ENCODE measurements around the gene CEP120. TPM values are rescaled to one million over a fixed set of nuclear protein-coding genes. Genes with fewer than 3 reads are reported as not detected.
A peak's percentile ranks its signal among the peaks of the same experiment; 100 is the strongest.

CEP120 gene
- total RNA-seq, 2 experiments from 2014 or later = 69.9 to 74.9 TPM

DNA sequence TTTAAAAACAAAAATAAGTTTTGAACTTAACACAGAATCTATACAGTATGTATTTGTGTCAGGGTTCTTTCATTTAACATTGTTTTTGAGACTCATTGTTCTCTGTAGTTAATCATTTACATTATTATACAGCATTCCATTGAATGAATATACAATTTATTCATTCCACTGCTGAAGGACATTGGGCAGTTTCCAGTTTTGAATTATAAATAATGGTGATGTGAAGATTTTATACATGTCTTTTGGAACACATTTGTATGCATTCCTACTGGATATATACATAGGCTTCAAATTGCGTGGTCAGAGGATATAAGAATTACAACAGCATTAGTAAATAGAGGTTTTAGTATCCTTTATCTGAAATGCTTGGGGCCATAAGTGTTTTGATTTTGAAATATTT, 72.0 kb downstream of the CEP120 start:
- H3K36me3 Mint-ChIP-seq (ENCODE audit: low read depth) = peaks cover 67% of the 10 kb centered on the region
- no peak overlapping the region for H3K27ac Mint-ChIP-seq
- no peaks in the 10 kb centered on the region for H3K27me3 Mint-ChIP-seq

GRCh38 chr5:123350742-123351141, 72.5 kb downstream of the CEP120 start:
- intact Hi-C loops (cut with DNase I, micrococcal nuclease) = no loop called here
- H3K4me1 Mint-ChIP-seq (ENCODE audit: low read depth) = no peaks in the 10 kb centered on the region
- Histone ChIP-seq H3K4me3 (ENCODE audit: low read length) (no peak overlapping the region), H3K27ac (ENCODE audit: low read depth in 1 of 2, low read length in 2 of 2) (no peak overlapping the region), H3K27me3 (ENCODE audit: control insufficient read depth in 1 of 2, insufficient read depth in 2 of 2, low read length in 2 of 2) (no peaks in the 10 kb centered on the region), H3K9me3 (ENCODE audit: control insufficient read depth in 1 of 2, insufficient read depth in 1 of 2, low read length in 2 of 2) (no peaks in the 10 kb centered on the region), H3K4me1 (ENCODE audit: insufficient read depth, low read length) (no peaks in the 10 kb centered on the region), H3K36me3 (ENCODE audit: insufficient read depth, low read length) (peaks cover 45% of the 10 kb centered on the region)
- H3K36me3 Mint-ChIP-seq (ENCODE audit: low read depth) = peaks cover 68% of the 10 kb centered on the region
- ChIA-PET POLR2A (no interaction called here), CTCF (no interaction called here)
- H3K4me3 Mint-ChIP-seq = no peak overlapping the region
- no peak for TF ChIP-seq CTCF (IDR thresholded peaks at IDR 0.05)
- H3K27me3 Mint-ChIP-seq = no peaks in the 10 kb centered on the region
- H3K9me3 Mint-ChIP-seq = no peaks in the 10 kb centered on the region
- H3K27ac Mint-ChIP-seq = no peak overlapping the region
- ATAC-seq (ENCODE audit: poor library complexity) (no peak), DNase-seq (no peak)

More for the DNA sequence above, 72.0 kb downstream of the CEP120 start:
- no peak for TF ChIP-seq CTCF (IDR thresholded peaks at IDR 0.05)
- ChIA-PET CTCF (no interaction called here), POLR2A (no interaction called here)
- Histone ChIP-seq H3K9me3 (ENCODE audit: control insufficient read depth in 1 of 2, insufficient read depth in 1 of 2, low read length in 2 of 2) (no peaks in the 10 kb centered on the region), H3K4me3 (ENCODE audit: low read length) (no peak overlapping the region), H3K27me3 (ENCODE audit: control insufficient read depth in 1 of 2, insufficient read depth in 2 of 2, low read length in 2 of 2) (no peaks in the 10 kb centered on the region), H3K36me3 (ENCODE audit: insufficient read depth, low read length) (peaks cover 40% of the 10 kb centered on the region), H3K4me1 (ENCODE audit: insufficient read depth, low read length) (no peaks in the 10 kb centered on the region), H3K27ac (ENCODE audit: low read depth in 1 of 2, low read length in 2 of 2) (no peak overlapping the region)
- Mint-ChIP-seq H3K4me3 (no peak overlapping the region), H3K4me1 (ENCODE audit: low read depth) (no peaks in the 10 kb centered on the region), H3K9me3 (no peaks in the 10 kb centered on the region)
- ATAC-seq (ENCODE audit: poor library complexity) = no peak
- no peak for DNase-seq
- intact Hi-C loops (cut with DNase I, micrococcal nuclease) = no loop called here

DNA sequence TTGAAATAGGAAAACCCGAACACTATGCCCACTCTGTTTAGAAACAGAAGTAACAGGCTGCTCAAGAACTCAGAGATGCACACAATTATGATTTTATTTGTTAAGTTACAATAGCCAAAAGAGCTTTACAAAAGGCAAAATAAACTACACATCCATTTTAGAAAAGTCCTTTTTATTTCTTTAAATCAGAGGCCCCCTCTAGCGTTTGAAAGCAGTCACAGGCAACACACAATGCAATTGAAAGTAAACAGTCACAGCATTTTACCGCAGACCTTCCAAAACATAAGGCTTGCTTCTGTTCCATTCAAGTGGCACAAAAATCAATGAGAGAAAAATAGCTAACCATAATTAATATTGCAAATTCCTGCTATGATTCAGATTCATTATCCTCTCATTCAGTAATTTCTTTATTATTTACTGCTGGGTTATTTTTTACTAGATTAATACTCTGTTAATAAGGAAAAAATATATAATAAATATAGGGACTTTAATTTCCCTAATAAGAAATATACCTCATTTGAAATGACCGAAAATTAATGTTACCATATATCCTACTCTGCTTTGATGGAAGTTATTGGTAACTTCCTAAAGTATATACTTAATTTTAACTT, 78.3 kb downstream of the CEP120 start:
- Histone ChIP-seq H3K27ac (ENCODE audit: low read depth in 1 of 2, low read length in 2 of 2) (no peak overlapping the region), H3K4me3 (ENCODE audit: low read length) (no peak overlapping the region), H3K4me1 (ENCODE audit: insufficient read depth, low read length) (no peaks in the 10 kb centered on the region), H3K27me3 (ENCODE audit: control insufficient read depth in 1 of 2, insufficient read depth in 2 of 2, low read length in 2 of 2) (no peaks in the 10 kb centered on the region), H3K9me3 (ENCODE audit: control insufficient read depth in 1 of 2, insufficient read depth in 1 of 2, low read length in 2 of 2) (no peaks in the 10 kb centered on the region), H3K36me3 (ENCODE audit: insufficient read depth, low read length) (peaks cover 41% of the 10 kb centered on the region)
- H3K4me3 Mint-ChIP-seq = no peak overlapping the region
- POLR2A ChIA-PET = no interaction called here
- H3K4me1 Mint-ChIP-seq (ENCODE audit: low read depth) = no peaks in the 10 kb centered on the region
- CTCF ChIA-PET = no interaction called here
- H3K27ac Mint-ChIP-seq = no peak overlapping the region
- peaks cover 40% of the 10 kb centered on the region for H3K36me3 Mint-ChIP-seq (ENCODE audit: low read depth)
- peak; percentile 31 for TF ChIP-seq CTCF (IDR thresholded peaks at IDR 0.05)
- DNase-seq = peak in 1 of 14 experiments; percentile 1
- ATAC-seq (ENCODE audit: poor library complexity) = no peak
- no peaks in the 10 kb centered on the region for H3K9me3 Mint-ChIP-seq
- intact Hi-C loops (cut with DNase I, micrococcal nuclease) = no loop called here
- no peaks in the 10 kb centered on the region for H3K27me3 Mint-ChIP-seq
